Measurements from ENCODE around the gene RBM47.

Gene RBM47

GRCh38 chr4:40536032-40536431 is 93.6 kb downstream of the RBM47 start:
- no peaks in the 10 kb centered on the region for H3K36me3 ChIP-seq (ENCODE audit: insufficient read depth, low read length)
- H3K9ac ChIP-seq (ENCODE audit: low read depth, low read length, poor library complexity, severe bottlenecking), result no peak overlapping the region
- no peaks in the 10 kb centered on the region for H3K4me1 ChIP-seq (ENCODE audit: insufficient read depth, low read length, poor library complexity, severe bottlenecking)
- no peaks in the 10 kb centered on the region for H3K9me3 ChIP-seq (ENCODE audit: insufficient read depth, low read depth, low read length)
- no peak overlapping the region for H2AFZ ChIP-seq (ENCODE audit: low read length)
- TF ChIP-seq CTCF (conservative IDR thresholded peaks at IDR 0.05; ENCODE audit: low read length), result no peak
- no peak for TF ChIP-seq EZH2phosphoT487 (IDR thresholded peaks at IDR 0.05; ENCODE audit: borderline replicate concordance)
- H4K20me1 ChIP-seq (ENCODE audit: insufficient read depth, low read length, poor library complexity, severe bottlenecking), result no peaks in the 10 kb centered on the region
- no peaks in the 10 kb centered on the region for H3K9me2 ChIP-seq (replicated peaks; ENCODE audit: low read depth, low read length)
- H3K4me3 ChIP-seq (ENCODE audit: low read length, poor library complexity, severe bottlenecking), result no peak overlapping the region
- H3F3A ChIP-seq (ENCODE audit: low read depth), result no peaks in the 10 kb centered on the region
- no peaks in the 10 kb centered on the region for H3K79me2 ChIP-seq (ENCODE audit: insufficient read depth, low read length)
- no peak overlapping the region for H3K4me2 ChIP-seq (ENCODE audit: low read depth, low read length, poor library complexity, severe bottlenecking)
- H3K27me3 ChIP-seq (ENCODE audit: insufficient read depth, low read length, poor library complexity, severe bottlenecking), result no peaks in the 10 kb centered on the region

GRCh38 chr4:40531636-40532023 is 98.0 kb downstream of the RBM47 start:
- H3K27me3 ChIP-seq (ENCODE audit: insufficient read depth, low read length, poor library complexity, severe bottlenecking), result no peaks in the 10 kb centered on the region
- H3K36me3 ChIP-seq (ENCODE audit: insufficient read depth, low read length), result no peaks in the 10 kb centered on the region
- TF ChIP-seq CTCF (conservative IDR thresholded peaks at IDR 0.05; ENCODE audit: low read length) (no peak), EZH2phosphoT487 (IDR thresholded peaks at IDR 0.05; ENCODE audit: borderline replicate concordance) (no peak)
- H2AFZ ChIP-seq (ENCODE audit: low read length), result no peak overlapping the region
- no peak overlapping the region for H3K4me2 ChIP-seq (ENCODE audit: low read depth, low read length, poor library complexity, severe bottlenecking)
- no peak overlapping the region for H3K9ac ChIP-seq (ENCODE audit: low read depth, low read length, poor library complexity, severe bottlenecking)
- no peaks in the 10 kb centered on the region for H3K79me2 ChIP-seq (ENCODE audit: insufficient read depth, low read length)
- H3K9me2 ChIP-seq (replicated peaks; ENCODE audit: low read depth, low read length), result no peaks in the 10 kb centered on the region
- no peak overlapping the region for H3K4me3 ChIP-seq (ENCODE audit: low read length, poor library complexity, severe bottlenecking)
- H3K9me3 ChIP-seq (ENCODE audit: insufficient read depth, low read depth, low read length), result no peaks in the 10 kb centered on the region
- no peaks in the 10 kb centered on the region for H4K20me1 ChIP-seq (ENCODE audit: insufficient read depth, low read length, poor library complexity, severe bottlenecking)
- H3F3A ChIP-seq (ENCODE audit: low read depth), result no peaks in the 10 kb centered on the region
- H3K4me1 ChIP-seq (ENCODE audit: insufficient read depth, low read length, poor library complexity, severe bottlenecking), result no peaks in the 10 kb centered on the region

GRCh38 chr4:40530961-40531635 is 98.6 kb downstream of the RBM47 start:
- Histone ChIP-seq H3K4me2 (ENCODE audit: low read depth, low read length, poor library complexity, severe bottlenecking) (no peak overlapping the region), H3K79me2 (ENCODE audit: insufficient read depth, low read length) (no peaks in the 10 kb centered on the region), H3K27me3 (ENCODE audit: insufficient read depth, low read length, poor library complexity, severe bottlenecking) (no peaks in the 10 kb centered on the region), H3F3A (ENCODE audit: low read depth) (no peaks in the 10 kb centered on the region), H3K9me3 (ENCODE audit: insufficient read depth, low read depth, low read length) (no peaks in the 10 kb centered on the region), H3K36me3 (ENCODE audit: insufficient read depth, low read length) (no peaks in the 10 kb centered on the region), H3K4me3 (ENCODE audit: low read length, poor library complexity, severe bottlenecking) (no peak overlapping the region), H2AFZ (ENCODE audit: low read length) (no peak overlapping the region), H4K20me1 (ENCODE audit: insufficient read depth, low read length, poor library complexity, severe bottlenecking) (no peaks in the 10 kb centered on the region), H3K9me2 (replicated peaks; ENCODE audit: low read depth, low read length) (no peaks in the 10 kb centered on the region), H3K9ac (ENCODE audit: low read depth, low read length, poor library complexity, severe bottlenecking) (no peak overlapping the region), H3K4me1 (ENCODE audit: insufficient read depth, low read length, poor library complexity, severe bottlenecking) (no peaks in the 10 kb centered on the region)
- TF ChIP-seq CTCF (conservative IDR thresholded peaks at IDR 0.05; ENCODE audit: low read length), result no peak
- TF ChIP-seq EZH2phosphoT487 (IDR thresholded peaks at IDR 0.05; ENCODE audit: borderline replicate concordance), result no peak

Data from Loucy (cell line).